Upper lobe of left lung (tissue), 6 donors: Measurements from ENCODE around the gene TRHDE. TPM values are rescaled to one million over a fixed set of nuclear protein-coding genes. Genes with fewer than 3 reads are reported as not detected.

ENCODE experiments used
- ATAC-seq, 2 donors: fragments of 200-7000 bp; cut with Tn5 transposase; one replicate each; pipeline ENCODE4 v1.9.1; 2022; ENCODE audit warnings: mild to moderate bottlenecking in 2 of 2, moderate library complexity in 2 of 2; ENCODE audit not compliant: low FRiP score in 2 of 2
- DNase-seq, 2 donors: peaks; one replicate each; pipeline ENCODE4 v3.0.0-alpha.2; 2019 to 2020
- H3K27ac ChIP-seq, 4 donors: fragments of 200-600 bp; sonication (generic); one replicate each; pipeline ENCODE4 v1.5.1; 2016 to 2019
- H3K27me3 ChIP-seq, 4 donors: fragments of 200-600 bp; sonication (generic); one replicate each; pipeline ENCODE4 v1.5.1; 2017 to 2019
- H3K36me3 ChIP-seq, 4 donors: fragments of 200-600 bp; sonication (generic); one replicate each; pipeline ENCODE4 v1.5.1; 2016 to 2019
- H3K4me1 ChIP-seq, 4 donors: fragments of 200-600 bp; sonication (generic); one replicate each; pipeline ENCODE4 v1.5.1; 2018 to 2019
- H3K4me3 ChIP-seq, 4 donors: fragments of 200-600 bp; sonication (generic); one replicate each; pipeline ENCODE4 v1.5.1; 2017 to 2019; ENCODE audit warnings: mild to moderate bottlenecking in 2 of 4, moderate library complexity in 1 of 4
- H3K9me3 ChIP-seq, 4 donors: fragments of 200-600 bp; sonication (generic); one replicate each; pipeline ENCODE4 v1.5.1; 2018 to 2019
- CTCF ChIP-seq, 6 experiments: fragments of 450-650 bp in 4 of 6; fragments of 200-600 bp in 2 of 6; sonication (generic) in 2 of 6; IDR thresholded peaks; one replicate each; pipeline ENCODE4 v1.5.1; 2016 to 2019; ENCODE audit warnings: antibody characterized with exemption in 6 of 6
- EP300 ChIP-seq, 4 donors: sonication (generic); formaldehyde crosslinking; IDR thresholded peaks; one replicate each; pipeline ENCODE4 v1.5.1; 2017; ENCODE audit warnings: antibody characterized with exemption in 4 of 4, control low read depth in 2 of 4
- POLR2A ChIP-seq, 4 donors: fragments of 450-650 bp; IDR thresholded peaks; one replicate each; pipeline ENCODE4 v1.5.1; 2016 to 2017; ENCODE audit warnings: antibody characterized with exemption in 4 of 4, mild to moderate bottlenecking in 2 of 4
- POLR2AphosphoS5 ChIP-seq, 2 donors: sonication (generic); formaldehyde crosslinking; IDR thresholded peaks; one replicate each; pipeline ENCODE4 v1.5.1; 2017; ENCODE audit warnings: antibody characterized with exemption in 2 of 2
- WGBS, 2 donors: methylation state at CpG; one replicate each; pipeline ENCODE4 v1.1.5; 2017 to 2018; 5-methylcytosine and 5-hydroxymethylcytosine counted together
- total RNA-seq, 6 donors: library from RNA; depleted of rRNA in 4 of 6; stranded (reverse); fragments of >200 nt in 4 of 6; gene quantifications; one replicate each; pipeline versions ENCODE4 v1.1.0 to v1.2.1, GENCODE V29; 2016 to 2021
- donor health status: DM: no; HTN: no; CAD: no; lungs with moderate emphysema.
- donor health status: DM: no; HTN: yes; CAD: no; lungs with severe emphysema.

The TRHDE gene
- total RNA-seq, 6 donors from 2014 or later: 2.9 to 21.0 (median 14.3) TPM

GRCh38 chr12:72612171-72612570, 340.0 kb downstream of the TRHDE start:
- no peak for ATAC-seq
- H3K36me3 ChIP-seq: no peaks in the 10 kb centered on the region
- WGBS, 2 donors: 48 to 69% methylated on average over 2 of the region's 2 CpGs
- H3K4me1 ChIP-seq: no peaks in the 10 kb centered on the region
- no peaks in the 10 kb centered on the region for H3K27me3 ChIP-seq
- DNase-seq: no peak
- TF ChIP-seq POLR2A (IDR thresholded peaks at IDR 0.05) (no peak), EP300 (IDR thresholded peaks at IDR 0.05) (no peak), CTCF (IDR thresholded peaks at IDR 0.05) (no peak), POLR2AphosphoS5 (IDR thresholded peaks at IDR 0.05) (no peak)
- H3K4me3 ChIP-seq: no peak overlapping the region
- no peaks in the 10 kb centered on the region for H3K9me3 ChIP-seq
- no peak overlapping the region for H3K27ac ChIP-seq

GRCh38 chr12:72618764-72619163, 346.6 kb downstream of the TRHDE start:
- 86 to 92% methylated on average over 6 of the region's 6 CpGs for WGBS, 2 donors
- no peak for ATAC-seq
- H3K27me3 ChIP-seq: no peaks in the 10 kb centered on the region
- no peak for DNase-seq
- no peaks in the 10 kb centered on the region for H3K4me1 ChIP-seq
- H3K36me3 ChIP-seq: no peaks in the 10 kb centered on the region
- H3K27ac ChIP-seq: no peak overlapping the region
- H3K4me3 ChIP-seq: no peak overlapping the region
- no peaks in the 10 kb centered on the region for H3K9me3 ChIP-seq
- TF ChIP-seq POLR2A (IDR thresholded peaks at IDR 0.05): no peak
- no peak for TF ChIP-seq EP300 (IDR thresholded peaks at IDR 0.05)
- no peak for TF ChIP-seq CTCF (IDR thresholded peaks at IDR 0.05)
- no peak for TF ChIP-seq POLR2AphosphoS5 (IDR thresholded peaks at IDR 0.05)

- DNase-seq: no peak
- Histone ChIP-seq H3K27me3 (no peaks in the 10 kb centered on the region), H3K9me3 (no peaks in the 10 kb centered on the region), H3K27ac (no peak overlapping the region), H3K4me1 (no peaks in the 10 kb centered on the region), H3K4me3 (no peak overlapping the region), H3K36me3 (no peaks in the 10 kb centered on the region)
- TF ChIP-seq POLR2A (IDR thresholded peaks at IDR 0.05): no peak
- no peak for TF ChIP-seq EP300 (IDR thresholded peaks at IDR 0.05)
- TF ChIP-seq CTCF (IDR thresholded peaks at IDR 0.05): no peak
- no peak for TF ChIP-seq POLR2AphosphoS5 (IDR thresholded peaks at IDR 0.05)
- 73 to 74% methylated on average over 3 of the region's 3 CpGs for WGBS, 2 donors
- ATAC-seq: no peak
Measured at GRCh38 chr12:72622556-72622955, 350.4 kb downstream of the TRHDE start.

GRCh38 chr12:72631926-72632685, 359.9 kb downstream of the TRHDE start:
- 60 to 69% methylated on average over 4 of the region's 4 CpGs for WGBS, 2 donors
- H3K4me3 ChIP-seq: no peak overlapping the region

More at GRCh38 chr12:72631926-72632685, 359.9 kb downstream of the TRHDE start:
- Histone ChIP-seq H3K36me3 (no peaks in the 10 kb centered on the region), H3K9me3 (no peaks in the 10 kb centered on the region), H3K4me1 (no peaks in the 10 kb centered on the region), H3K27me3 (no peaks in the 10 kb centered on the region), H3K27ac (no peak overlapping the region)
- ATAC-seq (no peak), DNase-seq (no peak)
- TF ChIP-seq EP300 (IDR thresholded peaks at IDR 0.05): no peak
- TF ChIP-seq CTCF (IDR thresholded peaks at IDR 0.05): no peak
- no peak for TF ChIP-seq POLR2A (IDR thresholded peaks at IDR 0.05)
- no peak for TF ChIP-seq POLR2AphosphoS5 (IDR thresholded peaks at IDR 0.05)
